ENCODE measurements around the gene CCDC138.

CCDC138 gene

DNA sequence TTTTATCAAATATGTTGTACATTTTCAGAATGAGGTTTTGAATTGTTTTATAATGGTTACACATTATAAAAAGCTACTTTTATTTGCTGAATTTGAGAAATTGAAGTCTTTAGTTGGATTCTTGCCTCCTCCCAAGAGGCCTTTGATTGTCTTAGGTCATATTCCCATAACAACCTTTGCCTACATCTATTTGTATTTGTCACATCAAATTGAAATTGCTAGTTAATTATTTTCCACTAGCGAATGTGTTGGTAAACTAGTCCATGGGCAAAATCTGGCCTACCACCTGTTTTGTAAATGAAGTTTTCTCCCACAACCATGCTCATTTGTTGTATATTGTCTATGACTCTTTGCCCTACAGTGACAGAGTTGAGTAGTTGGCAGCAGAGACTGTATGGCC, 60.4 kb downstream of the CCDC138 start:
- H3K36me3 ChIP-seq (ENCODE audit: control insufficient read depth, insufficient read depth, low read length) = peaks cover 2% of the 10 kb centered on the region
- no peak for DNase-seq (ENCODE audit: extremely low read depth, insufficient read length)
- H3K27me3 ChIP-seq (replicated peaks; ENCODE audit: control insufficient read depth, insufficient read depth, low read length) = no peaks in the 10 kb centered on the region
- H3K4me3 ChIP-seq (replicated peaks; ENCODE audit: low read depth, low read length) = no peak overlapping the region
- TF ChIP-seq, protein P1, sequence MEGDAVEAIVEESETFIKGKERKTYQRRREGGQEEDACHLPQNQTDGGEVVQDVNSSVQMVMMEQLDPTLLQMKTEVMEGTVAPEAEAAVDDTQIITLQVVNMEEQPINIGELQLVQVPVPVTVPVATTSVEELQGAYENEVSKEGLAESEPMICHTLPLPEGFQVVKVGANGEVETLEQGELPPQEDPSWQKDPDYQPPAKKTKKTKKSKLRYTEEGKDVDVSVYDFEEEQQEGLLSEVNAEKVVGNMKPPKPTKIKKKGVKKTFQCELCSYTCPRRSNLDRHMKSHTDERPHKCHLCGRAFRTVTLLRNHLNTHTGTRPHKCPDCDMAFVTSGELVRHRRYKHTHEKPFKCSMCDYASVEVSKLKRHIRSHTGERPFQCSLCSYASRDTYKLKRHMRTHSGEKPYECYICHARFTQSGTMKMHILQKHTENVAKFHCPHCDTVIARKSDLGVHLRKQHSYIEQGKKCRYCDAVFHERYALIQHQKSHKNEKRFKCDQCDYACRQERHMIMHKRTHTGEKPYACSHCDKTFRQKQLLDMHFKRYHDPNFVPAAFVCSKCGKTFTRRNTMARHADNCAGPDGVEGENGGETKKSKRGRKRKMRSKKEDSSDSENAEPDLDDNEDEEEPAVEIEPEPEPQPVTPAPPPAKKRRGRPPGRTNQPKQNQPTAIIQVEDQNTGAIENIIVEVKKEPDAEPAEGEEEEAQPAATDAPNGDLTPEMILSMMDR (IDR thresholded peaks at IDR 0.05; ENCODE audit: insufficient read depth, low read length, poor library complexity, severe bottlenecking) = no peak

DNA sequence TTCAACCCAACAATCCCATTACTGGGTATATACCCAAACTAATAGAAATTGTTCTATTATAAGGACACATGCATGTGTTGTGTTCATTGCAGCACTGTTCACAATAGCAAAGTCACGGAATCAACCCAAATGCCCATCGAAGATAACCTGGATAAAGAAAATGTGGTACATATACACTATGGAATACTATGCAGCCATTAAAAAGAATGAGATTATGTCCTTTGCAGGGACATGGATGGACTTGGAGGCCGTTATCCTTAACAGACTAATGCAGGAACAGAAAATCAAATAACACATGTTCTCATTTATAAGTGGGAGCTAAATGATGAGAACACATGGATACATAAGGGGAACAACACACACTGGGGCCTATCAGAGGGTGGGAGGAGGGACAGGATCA, 65.8 kb downstream of the CCDC138 start:
- TF ChIP-seq, protein P1 (IDR thresholded peaks at IDR 0.05; ENCODE audit: insufficient read depth, low read length, poor library complexity, severe bottlenecking) = no peak
- Histone ChIP-seq H3K27me3 (replicated peaks; ENCODE audit: control insufficient read depth, insufficient read depth, low read length) (no peaks in the 10 kb centered on the region), H3K36me3 (ENCODE audit: control insufficient read depth, insufficient read depth, low read length) (peaks cover 2% of the 10 kb centered on the region), H3K4me3 (replicated peaks; ENCODE audit: low read depth, low read length) (no peak overlapping the region)
- no peak for DNase-seq (ENCODE audit: extremely low read depth, insufficient read length)

DNA sequence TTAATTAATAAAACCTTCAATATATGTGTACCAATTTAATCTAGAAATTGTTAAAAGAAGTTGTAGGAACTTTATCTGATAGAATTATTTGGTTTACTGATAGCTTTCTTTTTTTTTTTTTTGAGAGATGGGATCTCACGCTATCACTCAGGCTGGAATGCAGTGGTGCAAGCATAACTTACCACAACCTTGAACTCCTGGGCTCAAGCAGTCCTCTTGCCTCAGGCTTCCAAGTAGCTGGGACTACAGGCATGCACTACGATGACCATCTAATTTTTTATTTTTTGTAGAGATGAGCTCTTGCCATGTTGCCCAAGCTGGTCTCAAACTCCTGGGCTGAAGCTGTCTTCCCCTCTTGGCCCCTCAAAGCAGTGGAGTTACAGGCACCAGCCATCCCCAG, 66.8 kb downstream of the CCDC138 start:
- TF ChIP-seq, protein P1 (IDR thresholded peaks at IDR 0.05; ENCODE audit: insufficient read depth, low read length, poor library complexity, severe bottlenecking) = no peak
- H3K36me3 ChIP-seq (ENCODE audit: control insufficient read depth, insufficient read depth, low read length) = peaks cover 2% of the 10 kb centered on the region
- H3K4me3 ChIP-seq (replicated peaks; ENCODE audit: low read depth, low read length) = no peak overlapping the region
- H3K27me3 ChIP-seq (replicated peaks; ENCODE audit: control insufficient read depth, insufficient read depth, low read length) = no peaks in the 10 kb centered on the region
- no peak for DNase-seq (ENCODE audit: extremely low read depth, insufficient read length)

DNA sequence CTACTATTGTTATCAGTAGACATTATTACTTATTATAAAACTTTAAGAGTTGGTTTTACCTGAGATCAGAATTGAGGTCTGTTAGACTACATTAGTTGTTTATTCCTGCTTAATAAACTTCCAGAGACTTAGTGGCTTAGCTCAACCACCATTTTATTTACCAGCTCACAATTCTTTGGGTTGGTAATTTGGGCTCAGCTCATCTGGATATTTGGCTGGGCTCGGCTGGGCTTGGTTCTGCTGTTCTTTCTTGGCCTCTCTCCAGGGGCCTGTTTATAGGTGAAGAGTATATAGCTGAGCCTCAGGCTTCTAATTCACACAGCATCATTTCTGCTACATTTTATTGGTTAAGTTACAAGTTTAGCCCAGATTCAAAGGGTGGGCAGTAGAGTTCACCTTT, 67.9 kb downstream of the CCDC138 start:
- no peak overlapping the region for H3K4me3 ChIP-seq (replicated peaks; ENCODE audit: low read depth, low read length)
- TF ChIP-seq, protein P1 (IDR thresholded peaks at IDR 0.05; ENCODE audit: insufficient read depth, low read length, poor library complexity, severe bottlenecking) = no peak
- peaks cover 2% of the 10 kb centered on the region for H3K36me3 ChIP-seq (ENCODE audit: control insufficient read depth, insufficient read depth, low read length)
- no peaks in the 10 kb centered on the region for H3K27me3 ChIP-seq (replicated peaks; ENCODE audit: control insufficient read depth, insufficient read depth, low read length)
- DNase-seq (ENCODE audit: extremely low read depth, insufficient read length) = no peak

DNA sequence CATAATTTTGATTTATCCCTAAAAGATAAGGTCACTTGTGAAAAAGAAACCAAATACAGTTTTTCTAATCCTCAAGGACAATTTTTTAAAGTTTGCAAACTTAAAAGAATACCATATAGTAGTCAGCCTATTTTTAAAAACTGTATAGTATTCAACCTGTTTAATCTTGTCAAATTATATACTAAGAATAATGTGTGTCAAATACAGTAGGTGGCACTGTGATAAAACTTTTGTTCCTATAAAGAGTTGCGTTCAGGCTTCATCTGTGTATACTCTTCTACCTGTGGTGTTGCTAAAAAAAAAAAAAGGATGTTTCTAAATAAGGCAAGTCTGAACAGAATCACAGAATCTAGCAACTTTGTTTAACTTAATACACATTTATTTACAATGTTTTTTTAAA, 68.6 kb downstream of the CCDC138 start:
- TF ChIP-seq, protein P1 (IDR thresholded peaks at IDR 0.05; ENCODE audit: insufficient read depth, low read length, poor library complexity, severe bottlenecking) = no peak
- DNase-seq (ENCODE audit: extremely low read depth, insufficient read length) = peak; percentile 6
- no peaks in the 10 kb centered on the region for H3K36me3 ChIP-seq (ENCODE audit: control insufficient read depth, insufficient read depth, low read length)
- H3K27me3 ChIP-seq (replicated peaks; ENCODE audit: control insufficient read depth, insufficient read depth, low read length) = no peaks in the 10 kb centered on the region
- no peak overlapping the region for H3K4me3 ChIP-seq (replicated peaks; ENCODE audit: low read depth, low read length)

DNA sequence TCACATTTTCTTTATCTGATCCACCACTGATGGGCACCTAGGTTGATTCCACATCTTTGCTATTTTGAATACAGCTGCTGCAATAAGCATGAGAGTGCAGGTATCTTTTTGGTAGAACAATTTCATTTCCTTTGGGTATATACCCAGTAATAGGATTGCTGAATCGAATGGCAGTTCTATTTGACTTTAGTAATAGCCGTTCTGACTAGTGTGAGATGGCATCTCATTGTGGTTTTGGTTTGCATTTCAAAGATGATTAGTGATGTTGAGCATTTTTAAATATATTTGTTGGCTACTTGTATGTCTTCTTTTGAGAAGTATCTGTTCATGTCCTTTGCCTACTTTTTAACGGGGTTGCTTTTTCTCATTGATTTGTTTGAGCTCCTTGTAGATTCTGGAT, 72.3 kb downstream of the CCDC138 start:
- Histone ChIP-seq H3K27me3 (replicated peaks; ENCODE audit: control insufficient read depth, insufficient read depth, low read length) (no peaks in the 10 kb centered on the region), H3K36me3 (ENCODE audit: control insufficient read depth, insufficient read depth, low read length) (no peaks in the 10 kb centered on the region), H3K4me3 (replicated peaks; ENCODE audit: low read depth, low read length) (no peak overlapping the region)
- DNase-seq (ENCODE audit: extremely low read depth, insufficient read length) = no peak
- TF ChIP-seq, protein P1 (IDR thresholded peaks at IDR 0.05; ENCODE audit: insufficient read depth, low read length, poor library complexity, severe bottlenecking) = no peak

Data from GM06990 (cell line).